NCI-H524 (cell line): Measurements from ENCODE around the gene MYCBPAP.

Source experiments
- DNase-seq, 2 experiments: peaks; one replicate each; lab custom pipeline; 2025; lab: John Stamatoyannopoulos, UW

Gene MYCBPAP

GRCh38 chr17:50573866-50574611 lies 65.8 kb downstream of the MYCBPAP start:
- DNase-seq: peak; percentile 78 to 91

- DNase-seq: peak; percentile 38 to 71
Measured at GRCh38 chr17:50575581-50576210, 67.5 kb downstream of the MYCBPAP start.

- no peak for DNase-seq
Measured at GRCh38 chr17:50576864-50577263, 68.6 kb downstream of the MYCBPAP start.

GRCh38 chr17:50577451-50577954 lies 69.3 kb downstream of the MYCBPAP start:
- DNase-seq: no peak

GRCh38 chr17:50578173-50578572 lies 69.9 kb downstream of the MYCBPAP start:
- no peak for DNase-seq

GRCh38 chr17:50579399-50579798 lies 71.2 kb downstream of the MYCBPAP start:
- DNase-seq: no peak

GRCh38 chr17:50580646-50581045 lies 72.4 kb downstream of the MYCBPAP start:
- peak in 1 of 2 experiments; percentile 48 for DNase-seq
